Breast epithelium (tissue), 3 donors: ENCODE data around the gene FBXW9.
"Not testable (repeated sequence)": the region's sequence is repeated elsewhere in the genome, so short reads cannot be mapped to it uniquely, and the experiment has no call there.

ENCODE experiments used
- CTCF ChIP-seq, 3 donors: fragments of 450-650 bp; IDR thresholded peaks; one replicate each; pipeline ENCODE4 v1.5.1; 2016 to 2017; ENCODE audit warnings: antibody characterized with exemption in 3 of 3, mild to moderate bottlenecking in 3 of 3, moderate library complexity in 3 of 3
- POLR2A ChIP-seq: fragments of 450-650 bp; IDR thresholded peaks from one replicate; pipeline ENCODE4 v1.6.1; 2016; ENCODE audit warnings: antibody characterized with exemption, mild to moderate bottlenecking, moderate library complexity

- not testable (repeated sequence) for TF ChIP-seq CTCF (IDR thresholded peaks at IDR 0.05); POLR2A
Measured at GRCh38 chr19:12678039-12678438, 18.4 kb downstream of the FBXW9 start.
